ENCODE results near the gene POLE.

POLE gene

GRCh38 chr12:132618683-132619043, 68.5 kb downstream of the POLE start, which contains the start of gene P2RX2:
Gene P2RX2, plus strand, starts transcription at chr12:132618776. Its CDS starts 41 bp downstream, at chr12:132618817.
- H4K20me1 ChIP-seq (ENCODE audit: insufficient read depth, low read length), result peaks cover 7% of the 10 kb centered on the region; the same call in 1 of the 2 replicates
- H3K36me3 ChIP-seq (ENCODE audit: insufficient read depth, low read length), result peaks cover 8% of the 10 kb centered on the region
- H3K4me2 ChIP-seq (ENCODE audit: insufficient read depth, low read length), result no peak within 1 kb of the TSS
- H2AFZ ChIP-seq (ENCODE audit: low read depth, low read length), result no peak within 1 kb of the TSS
- no peak for DNase-seq
- peaks cover 3% of the 10 kb centered on the region for H3K4me1 ChIP-seq (ENCODE audit: insufficient read depth, low read length)
- H3K27ac ChIP-seq (ENCODE audit: low read length), result no peak within 1 kb of the TSS
- peaks cover 13% of the 10 kb centered on the region for H3K9me3 ChIP-seq (ENCODE audit: insufficient read depth, low read length, severe bottlenecking)
- TF ChIP-seq EZH2 (IDR thresholded peaks at IDR 0.05; ENCODE audit: borderline replicate concordance, low read depth, low read length, severe bottlenecking) (no peak), CTCF (IDR thresholded peaks at IDR 0.05; ENCODE audit: borderline replicate concordance, extremely low read depth, low read length, poor library complexity, severe bottlenecking) (no peak)
- no peak within 1 kb of the TSS for H3K4me3 ChIP-seq (ENCODE audit: low read depth in 1 of 2, low read length in 2 of 2)
- no peak for ATAC-seq (ENCODE audit: insufficient read depth, low read depth)
- H3K27me3 ChIP-seq (ENCODE audit: insufficient read depth, low read length, poor library complexity), result no peaks in the 10 kb centered on the region
- H3K9ac ChIP-seq (ENCODE audit: low read depth, low read length), result no peak within 1 kb of the TSS
- H3K79me2 ChIP-seq (ENCODE audit: insufficient read depth, low read length), result no peaks in the 10 kb centered on the region

GRCh38 chr12:132617822-132618682, 69.1 kb downstream of the POLE start:
- Histone ChIP-seq H3K27me3 (ENCODE audit: insufficient read depth, low read length, poor library complexity) (no peaks in the 10 kb centered on the region), H3K9me3 (ENCODE audit: insufficient read depth, low read length, severe bottlenecking) (peaks cover 13% of the 10 kb centered on the region), H3K9ac (ENCODE audit: low read depth, low read length) (no peak overlapping the region), H3K4me1 (ENCODE audit: insufficient read depth, low read length) (peaks cover 3% of the 10 kb centered on the region), H3K27ac (ENCODE audit: low read length) (no peak overlapping the region), H3K79me2 (ENCODE audit: insufficient read depth, low read length) (no peaks in the 10 kb centered on the region), H4K20me1 (ENCODE audit: insufficient read depth, low read length) (peaks cover 6% of the 10 kb centered on the region; the same call in 1 of the 2 replicates), H3K4me2 (ENCODE audit: insufficient read depth, low read length) (no peak overlapping the region), H3K36me3 (ENCODE audit: insufficient read depth, low read length) (peaks cover 2% of the 10 kb centered on the region; the same call in 1 of the 2 replicates), H2AFZ (ENCODE audit: low read depth, low read length) (no peak overlapping the region), H3K4me3 (ENCODE audit: low read depth in 1 of 2, low read length in 2 of 2) (no peak overlapping the region)
- TF ChIP-seq EZH2 (IDR thresholded peaks at IDR 0.05; ENCODE audit: borderline replicate concordance, low read depth, low read length, severe bottlenecking) (no peak), CTCF (IDR thresholded peaks at IDR 0.05; ENCODE audit: borderline replicate concordance, extremely low read depth, low read length, poor library complexity, severe bottlenecking) (no peak)
- DNase-seq, result no peak
- no peak for ATAC-seq (ENCODE audit: insufficient read depth, low read depth)

- H3K9me3 ChIP-seq (ENCODE audit: insufficient read depth, low read length, severe bottlenecking), result peaks cover 13% of the 10 kb centered on the region
- no peak overlapping the region for H2AFZ ChIP-seq (ENCODE audit: low read depth, low read length)
- H4K20me1 ChIP-seq (ENCODE audit: insufficient read depth, low read length), result no peaks in the 10 kb centered on the region; the same call in 1 of the 2 replicates
- DNase-seq (no peak), ATAC-seq (ENCODE audit: insufficient read depth, low read depth) (no peak)
- H3K36me3 ChIP-seq (ENCODE audit: insufficient read depth, low read length), result no peaks in the 10 kb centered on the region
- H3K27me3 ChIP-seq (ENCODE audit: insufficient read depth, low read length, poor library complexity), result no peaks in the 10 kb centered on the region
- H3K27ac ChIP-seq (ENCODE audit: low read length), result no peak overlapping the region
- H3K79me2 ChIP-seq (ENCODE audit: insufficient read depth, low read length), result no peaks in the 10 kb centered on the region
- H3K4me1 ChIP-seq (ENCODE audit: insufficient read depth, low read length), result peaks cover 3% of the 10 kb centered on the region
- no peak for TF ChIP-seq CTCF (IDR thresholded peaks at IDR 0.05; ENCODE audit: borderline replicate concordance, extremely low read depth, low read length, poor library complexity, severe bottlenecking)
- no peak for TF ChIP-seq EZH2 (IDR thresholded peaks at IDR 0.05; ENCODE audit: borderline replicate concordance, low read depth, low read length, severe bottlenecking)
- no peak overlapping the region for H3K4me3 ChIP-seq (ENCODE audit: low read depth in 1 of 2, low read length in 2 of 2)
- no peak overlapping the region for H3K4me2 ChIP-seq (ENCODE audit: insufficient read depth, low read length)
- no peak overlapping the region for H3K9ac ChIP-seq (ENCODE audit: low read depth, low read length)
Observed at GRCh38 chr12:132617135-132617701, 69.9 kb downstream of the POLE start.

All from DND-41 (cell line).